Measurements from ENCODE around the gene ZDHHC12. TPM values are rescaled to one million over a fixed set of nuclear protein-coding genes. Genes with fewer than 3 reads are reported as not detected.
"Not testable (repeated sequence)": the region's sequence is repeated elsewhere in the genome, so short reads cannot be mapped to it uniquely, and the experiment has no call there.

ZDHHC12 gene
- total and polyA plus RNA-seq, 7 experiments from 2014 or later: 21.2 to 74.2 (median 27.7) TPM

GRCh38 chr9:128702949-128703615 lies 20.8 kb downstream of the ZDHHC12 start:
- DNase-seq (peak in 4 of 9 donors; percentile 21 to 52 (median 22)), ATAC-seq (peak; percentile 42)
- no peaks in the 10 kb centered on the region for H3K9me3 Mint-ChIP-seq
- no peaks in the 10 kb centered on the region for H3K9me3 ChIP-seq (ENCODE audit: control insufficient read depth in 2 of 3, low read length in 3 of 3)
- peaks cover 0 to 2% (median 0%) of the 10 kb centered on the region in 5 donors for H3K36me3 Mint-ChIP-seq
- H3K4me3 ChIP-seq (ENCODE audit: low read length): peak overlapping the region; percentile 68
- POLR2A ChIA-PET: interaction anchor here (1.4 kb wide), 1 partner anchor 11 kb away, joined by 5 read pairs; no protein-coding TSS in a partner anchor
- H3K27me3 Mint-ChIP-seq: no peaks in the 10 kb centered on the region
- peak overlapping the region; percentile 63 to 92 (median 84) for H3K4me3 Mint-ChIP-seq
- H3K27me3 ChIP-seq (ENCODE audit: control insufficient read depth in 2 of 2, insufficient read depth in 2 of 2, low read length in 2 of 2): no peaks in the 10 kb centered on the region
- peak overlapping the region; percentile 60 for H3K27ac ChIP-seq (ENCODE audit: low read depth, low read length)
- no peaks in the 10 kb centered on the region for H3K36me3 ChIP-seq (ENCODE audit: control insufficient read depth in 2 of 3, insufficient read depth in 3 of 3, low read length in 3 of 3)
- intact Hi-C loops (cut with micrococcal nuclease): loop anchor here (1.0 to 5.0 kb wide), 5 partner anchors 14 to 84 kb away; partner anchors contain the start of genes DYNC2I2 (in 2 of the 2), SET (in 2 of the 2), TBC1D13 (in 2 of the 2) and ZDHHC12 (in 2 of the 2)
- H3K27ac Mint-ChIP-seq: peak overlapping the region in 6 of 9 donors; percentile 56 to 80 (median 74)
- CTCF ChIA-PET: interaction anchor here (0.6 kb wide), 1 partner anchor 38 kb away, joined by 3 read pairs; no protein-coding TSS in a partner anchor
- no peaks in the 10 kb centered on the region for H3K4me1 ChIP-seq (ENCODE audit: control insufficient read depth in 2 of 2, insufficient read depth in 2 of 2, low read length in 2 of 2)
- peaks cover 4 to 17% (median 10%) of the 10 kb centered on the region in 7 donors for H3K4me1 Mint-ChIP-seq

GRCh38 chr9:128702445-128702948 lies 21.4 kb downstream of the ZDHHC12 start, which contains the start of gene PKN3:
Gene PKN3 (plus strand): TSS chr9:128702503. CDS start chr9:128702916, 413 bp downstream.
- peaks cover 4 to 17% (median 10%) of the 10 kb centered on the region in 7 donors for H3K4me1 Mint-ChIP-seq
- no peaks in the 10 kb centered on the region for H3K27me3 Mint-ChIP-seq
- H3K9me3 Mint-ChIP-seq: no peaks in the 10 kb centered on the region
- Histone ChIP-seq H3K9me3 (ENCODE audit: control insufficient read depth in 2 of 3, low read length in 3 of 3) (no peaks in the 10 kb centered on the region), H3K27ac (ENCODE audit: low read depth, low read length) (peak within 1 kb of the TSS; percentile 60), H3K36me3 (ENCODE audit: control insufficient read depth in 2 of 3, insufficient read depth in 3 of 3, low read length in 3 of 3) (no peaks in the 10 kb centered on the region), H3K4me3 (ENCODE audit: low read length) (peak within 1 kb of the TSS; percentile 68), H3K4me1 (ENCODE audit: control insufficient read depth in 2 of 2, insufficient read depth in 2 of 2, low read length in 2 of 2) (no peaks in the 10 kb centered on the region), H3K27me3 (ENCODE audit: control insufficient read depth in 2 of 2, insufficient read depth in 2 of 2, low read length in 2 of 2) (no peaks in the 10 kb centered on the region)
- ATAC-seq (peak; percentile 94), DNase-seq (peak; percentile 63 to 95 (median 82))
- H3K4me3 Mint-ChIP-seq: peak within 1 kb of the TSS; percentile 84 to 94 (median 91)
- CTCF ChIA-PET: interaction anchor here (0.7 to 0.9 kb wide), 2 partner anchors 10 to 18 kb away, joined by 3 to 7 read pairs; no protein-coding TSS in a partner anchor
- POLR2A ChIA-PET: interaction anchor here (0.6 to 1.0 kb wide), 2 partner anchors 12 to 1186 kb away, joined by 3 read pairs; no protein-coding TSS in a partner anchor
- peak within 1 kb of the TSS; percentile 52 to 91 (median 79) for H3K27ac Mint-ChIP-seq
- intact Hi-C loops (cut with micrococcal nuclease): loop anchor here (1.0 to 5.0 kb wide), 5 partner anchors 13 to 85 kb away; partner anchors contain the start of genes DYNC2I2 (in 2 of the 2), SET (in 2 of the 2), TBC1D13 (in 2 of the 2) and ZDHHC12 (in 2 of the 2)
- peaks cover 0 to 2% (median 0%) of the 10 kb centered on the region in 5 donors for H3K36me3 Mint-ChIP-seq

GRCh38 chr9:128701227-128701854 lies 22.6 kb downstream of the ZDHHC12 start:
- Mint-ChIP-seq H3K9me3 (no peaks in the 10 kb centered on the region), H3K4me3 (peak overlapping the region in 8 of 10 donors; percentile 14 to 92 (median 52)), H3K4me1 (peaks cover 4 to 17% (median 10%) of the 10 kb centered on the region in 7 donors), H3K36me3 (peaks cover 0 to 6% (median 0%) of the 10 kb centered on the region in 5 donors), H3K27ac (peak overlapping the region in 2 of 9 donors; percentile 67 to 71), H3K27me3 (no peaks in the 10 kb centered on the region)
- Histone ChIP-seq H3K36me3 (ENCODE audit: control insufficient read depth in 2 of 3, insufficient read depth in 3 of 3, low read length in 3 of 3) (peaks cover 2 to 9% (median 3%) of the 10 kb centered on the region in 3 experiments), H3K4me1 (ENCODE audit: control insufficient read depth in 2 of 2, insufficient read depth in 2 of 2, low read length in 2 of 2) (no peaks in the 10 kb centered on the region), H3K4me3 (ENCODE audit: low read length) (no peak overlapping the region), H3K9me3 (ENCODE audit: control insufficient read depth in 2 of 3, low read length in 3 of 3) (no peaks in the 10 kb centered on the region), H3K27ac (ENCODE audit: low read depth, low read length) (no peak overlapping the region), H3K27me3 (ENCODE audit: control insufficient read depth in 2 of 2, insufficient read depth in 2 of 2, low read length in 2 of 2) (no peaks in the 10 kb centered on the region)
- intact Hi-C loops (cut with micrococcal nuclease): loop anchor here (5.0 kb wide), 1 partner anchor 86 kb away; the partner anchor contains the start of gene TBC1D13 (in 2 of the 2)
- ChIA-PET POLR2A (interaction anchor here (0.6 to 1.0 kb wide), 2 partner anchors 11 to 23 kb away, joined by 3 read pairs; partner anchors contain the start of gene ZDHHC12), CTCF (interaction anchor here (0.6 to 0.9 kb wide), 2 partner anchors 9 to 94 kb away, joined by 3 to 4 read pairs; no protein-coding TSS in a partner anchor)
- ATAC-seq (no peak), DNase-seq (no peak)

GRCh38 chr9:128699096-128699795 lies 24.7 kb downstream of the ZDHHC12 start:
- POLR2A ChIA-PET: interaction anchor here (1.1 kb wide), 1 partner anchor 10 kb away, joined by 3 read pairs; the partner anchor contains the start of gene SET
- CTCF ChIA-PET; H3K27me3 Mint-ChIP-seq; H3K9me3 ChIP-seq (ENCODE audit: control insufficient read depth in 2 of 3, low read length in 3 of 3); H3K9me3 Mint-ChIP-seq; ATAC-seq; DNase-seq; H3K36me3 Mint-ChIP-seq; H3K4me3 Mint-ChIP-seq; H3K27ac Mint-ChIP-seq; H3K4me3 ChIP-seq (ENCODE audit: low read length); intact Hi-C loops (cut with micrococcal nuclease); H3K27me3 ChIP-seq (ENCODE audit: control insufficient read depth in 2 of 2, insufficient read depth in 2 of 2, low read length in 2 of 2); H3K27ac ChIP-seq (ENCODE audit: low read depth, low read length); H3K4me1 ChIP-seq (ENCODE audit: control insufficient read depth in 2 of 2, insufficient read depth in 2 of 2, low read length in 2 of 2): not testable (repeated sequence)
- H3K4me1 Mint-ChIP-seq: peaks cover 4 to 17% (median 10%) of the 10 kb centered on the region in 7 donors
- H3K36me3 ChIP-seq (ENCODE audit: control insufficient read depth in 2 of 3, insufficient read depth in 3 of 3, low read length in 3 of 3): peaks cover 3 to 18% (median 14%) of the 10 kb centered on the region in 3 experiments

- H3K36me3 ChIP-seq (ENCODE audit: control insufficient read depth in 2 of 3, insufficient read depth in 3 of 3, low read length in 3 of 3): peaks cover 11 to 36% (median 35%) of the 10 kb centered on the region in 3 experiments
- ATAC-seq (no peak), DNase-seq (no peak)
- peaks cover 8 to 20% (median 13%) of the 10 kb centered on the region in 5 donors for H3K36me3 Mint-ChIP-seq
- intact Hi-C loops (cut with micrococcal nuclease): no loop called here
- no peak overlapping the region for H3K4me3 Mint-ChIP-seq
- POLR2A ChIA-PET: interaction anchor here (0.7 to 1.4 kb wide), 4 partner anchors 11 to 48 kb away, joined by 3 to 4 read pairs (median 4); partner anchors contain the start of genes DYNC2I2 and ZDHHC12
- no peaks in the 10 kb centered on the region for H3K4me1 ChIP-seq (ENCODE audit: control insufficient read depth in 2 of 2, insufficient read depth in 2 of 2, low read length in 2 of 2)
- H3K27me3 ChIP-seq (ENCODE audit: control insufficient read depth in 2 of 2, insufficient read depth in 2 of 2, low read length in 2 of 2): no peaks in the 10 kb centered on the region
- no peak overlapping the region for H3K4me3 ChIP-seq (ENCODE audit: low read length)
- H3K27ac Mint-ChIP-seq: peak overlapping the region in 4 of 9 donors; percentile 11 to 75 (median 63)
- H3K27ac ChIP-seq (ENCODE audit: low read depth, low read length): no peak overlapping the region
- H3K9me3 Mint-ChIP-seq: no peaks in the 10 kb centered on the region
- H3K27me3 Mint-ChIP-seq: no peaks in the 10 kb centered on the region
- H3K9me3 ChIP-seq (ENCODE audit: control insufficient read depth in 2 of 3, low read length in 3 of 3): no peaks in the 10 kb centered on the region
- CTCF ChIA-PET: interaction anchor here (0.6 to 1.0 kb wide), 2 partner anchors 12 kb away, joined by 3 to 4 read pairs; no protein-coding TSS in a partner anchor
- peaks cover 0 to 15% (median 10%) of the 10 kb centered on the region in 7 donors for H3K4me1 Mint-ChIP-seq
Measured at GRCh38 chr9:128696923-128697707, 26.8 kb downstream of the ZDHHC12 start.

All from naive thymus-derived CD4-positive, alpha-beta T cell (primary cell).